M059J (cell line): Measurements from ENCODE around the gene TRPM6. TPM values are rescaled to one million over a fixed set of nuclear protein-coding genes. Genes with fewer than 3 reads are reported as not detected.

Experiments used
- DNase-seq: peaks from one replicate; pipeline ENCODE4 v3.0.0-alpha.2; 2012; ENCODE audit warnings: low read depth
- total RNA-seq: library from RNA; depleted of rRNA; stranded (reverse); fragments of >200 nt; shearing (Covaris generic); gene quantifications from 2 replicates; pipeline ENCODE4 v1.2.3, GENCODE V29; 2014

The TRPM6 gene
- total RNA-seq, 1 experiment from 2014 or later: 0.49 TPM

DNA sequence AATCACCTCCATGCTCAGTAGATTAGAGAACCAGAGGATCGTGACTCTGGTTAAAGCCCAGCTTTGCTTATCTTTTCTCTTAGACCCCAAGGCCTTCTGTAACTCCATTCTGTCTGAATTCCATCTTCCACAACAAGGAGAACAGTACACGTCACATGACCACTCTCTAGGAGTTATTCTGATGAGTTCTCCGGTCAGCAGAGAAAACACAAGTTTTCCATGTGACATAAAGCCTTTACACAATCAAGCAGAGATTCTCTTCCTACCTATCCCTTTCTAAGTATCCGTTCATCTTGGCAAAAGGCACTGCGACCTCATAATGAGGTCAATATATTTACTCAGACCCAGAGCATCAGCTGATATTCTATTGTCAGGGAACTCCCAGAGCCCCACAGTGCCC, 112.3 kb downstream of the TRPM6 start:
- DNase-seq: no peak

DNA sequence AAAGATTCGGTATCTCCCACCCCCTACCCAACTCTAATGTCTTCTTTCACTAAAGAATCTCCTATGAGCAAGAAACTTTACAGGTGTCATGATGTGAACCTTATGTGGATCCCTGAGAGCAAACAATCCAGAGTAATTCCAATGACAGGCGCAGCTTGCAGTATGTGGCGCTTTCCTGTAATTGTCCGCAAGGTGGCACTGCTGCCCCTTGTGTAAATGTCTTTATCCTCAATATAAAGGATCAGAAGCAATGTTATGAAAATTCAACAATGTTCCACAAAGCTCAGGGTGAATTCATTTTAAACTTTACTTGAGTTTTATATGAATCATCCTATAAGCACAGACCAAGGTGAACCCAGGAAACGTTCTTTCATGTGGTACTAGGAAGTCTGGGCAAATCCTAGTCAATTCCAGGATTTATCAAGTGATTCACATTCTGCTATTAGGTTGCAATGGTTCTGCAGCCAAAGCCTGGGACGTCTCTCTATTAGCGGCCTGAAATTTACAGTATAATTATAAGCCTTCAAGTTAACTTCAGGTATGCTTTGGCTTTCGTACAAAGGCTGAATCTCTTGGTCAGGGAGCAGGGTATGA, 113.7 kb downstream of the TRPM6 start:
- peak; percentile 73 for DNase-seq

DNA sequence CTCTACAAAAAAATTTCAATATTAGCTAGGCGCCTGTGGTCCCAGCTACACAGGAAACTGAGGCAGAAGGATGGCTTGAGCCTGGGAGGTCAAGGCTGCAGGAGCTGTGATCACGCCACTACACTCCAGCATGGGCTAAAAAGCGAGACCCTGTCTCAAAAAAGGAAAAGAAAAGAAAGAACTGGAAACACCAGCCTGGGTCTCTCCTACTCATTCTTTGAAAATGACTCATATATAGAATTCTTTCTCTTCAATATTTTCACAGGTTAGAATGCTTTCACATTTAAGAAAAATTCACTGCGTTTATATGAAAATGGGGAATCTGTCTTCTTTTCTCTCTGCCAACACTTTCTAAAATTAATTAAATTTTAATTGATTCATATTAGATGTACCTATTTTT, 115.6 kb downstream of the TRPM6 start:
- no peak for DNase-seq

DNA sequence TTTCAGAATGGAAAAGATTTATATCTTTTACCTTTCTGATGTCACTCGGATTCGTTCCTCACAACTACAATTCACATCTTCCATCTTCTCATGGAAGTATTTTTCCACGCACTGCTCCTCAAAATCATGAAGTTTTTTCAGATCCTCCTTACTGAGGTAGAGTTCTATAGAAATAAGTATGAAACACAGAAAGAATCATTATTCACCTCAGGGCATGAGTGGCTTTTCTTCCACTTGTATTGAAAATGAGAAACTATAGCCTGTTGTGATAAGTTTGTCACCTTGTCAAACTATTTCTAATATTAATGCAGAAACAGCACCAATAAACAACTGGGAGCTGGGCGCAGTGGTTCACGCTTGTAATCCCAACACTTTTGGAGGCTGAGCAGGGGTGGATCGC, 116.0 kb downstream of the TRPM6 start:
- DNase-seq: no peak

DNA sequence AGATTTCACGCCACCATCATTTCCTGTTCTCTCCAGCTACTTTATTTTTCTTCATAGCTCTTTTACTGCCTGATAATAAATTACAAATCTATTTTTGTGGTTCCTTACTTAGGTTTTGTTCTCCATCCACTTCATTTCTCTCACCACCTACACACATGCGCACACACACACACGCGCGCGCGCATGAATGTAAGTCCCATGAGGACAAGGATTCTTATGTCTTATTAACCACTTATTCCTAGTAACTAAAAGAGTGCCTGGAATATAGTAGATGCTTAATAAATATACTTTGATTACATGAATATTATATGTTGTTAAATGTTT, 116.5 kb downstream of the TRPM6 start:
- no peak for DNase-seq

DNA sequence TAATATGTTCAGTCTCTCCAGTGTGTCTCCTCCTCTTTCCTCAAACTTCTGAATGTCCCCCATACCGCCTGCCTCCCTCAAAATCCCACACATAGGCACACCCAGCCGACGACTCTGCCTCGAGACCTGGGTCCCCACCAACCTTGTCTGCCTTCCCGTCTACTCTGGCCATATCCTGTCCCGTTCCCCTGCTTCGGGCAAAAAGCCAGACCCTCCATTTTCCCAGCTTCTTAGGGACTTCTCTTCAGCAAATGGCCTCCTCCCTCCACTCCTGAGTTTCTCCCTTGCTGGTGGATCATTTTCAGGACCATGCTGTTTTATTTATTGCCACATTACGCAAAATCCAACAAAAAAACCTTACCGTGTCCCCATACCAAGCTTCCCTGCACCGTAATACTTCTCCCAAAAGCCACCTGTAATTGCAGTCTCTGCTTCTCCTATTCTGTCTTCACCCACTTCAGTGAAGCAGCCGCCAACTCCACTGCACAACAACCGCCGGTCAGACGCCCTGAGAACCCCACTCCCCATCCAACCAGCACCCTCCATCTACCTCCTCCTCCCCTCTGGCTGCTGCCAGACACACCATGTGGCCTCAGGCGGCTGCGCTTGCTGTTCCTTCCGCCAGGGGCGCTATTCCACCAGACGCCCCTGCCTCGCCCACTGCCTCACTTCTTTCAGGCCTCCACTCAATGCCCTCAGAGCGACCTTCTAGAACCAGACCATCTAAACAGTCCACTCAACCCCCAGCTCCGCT, 117.0 kb downstream of the TRPM6 start:
- no peak for DNase-seq

DNA sequence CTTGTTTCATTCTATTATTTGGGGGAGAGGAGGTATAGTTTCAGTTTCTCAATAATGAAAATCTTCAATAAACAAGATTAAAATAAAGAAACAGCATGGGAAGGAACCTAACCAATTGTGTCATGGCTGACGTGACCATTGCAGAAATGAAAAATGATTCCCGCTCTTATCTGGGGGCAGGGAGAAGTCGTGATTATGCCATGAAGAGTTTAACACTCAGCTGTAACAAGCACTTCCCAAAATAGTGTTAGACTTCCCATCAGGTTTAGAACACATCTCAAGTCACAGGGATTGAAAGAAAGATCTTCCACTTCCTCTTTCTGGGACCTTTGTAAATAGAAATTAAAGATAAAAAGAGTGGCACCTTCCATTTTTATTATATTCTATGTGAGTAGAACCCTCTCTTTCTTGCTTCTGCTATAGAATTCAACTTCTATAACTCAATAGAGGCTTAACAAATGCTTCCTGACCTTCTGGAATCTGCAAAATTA, 122.2 kb downstream of the TRPM6 start:
- DNase-seq: no peak

DNA sequence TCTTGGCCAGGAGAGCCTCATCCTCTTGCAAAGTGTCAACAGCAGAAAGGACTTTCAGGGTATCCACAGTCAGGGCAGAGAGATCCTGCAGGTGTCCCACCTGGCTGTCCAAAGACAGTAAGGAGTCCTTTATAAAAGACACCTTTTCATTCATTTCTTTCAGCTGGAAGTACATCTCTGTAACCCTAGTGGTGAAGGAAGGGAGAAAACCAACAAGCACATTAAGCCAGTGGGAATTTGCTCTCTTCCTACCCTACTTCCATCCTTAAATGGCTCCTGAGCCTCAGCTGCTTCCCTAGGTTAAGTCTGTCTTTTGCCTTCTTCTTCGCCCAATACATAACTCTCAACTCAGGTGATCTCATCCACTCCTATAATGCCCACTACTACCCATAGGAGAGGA, 124.8 kb downstream of the TRPM6 start:
- DNase-seq: no peak

DNA sequence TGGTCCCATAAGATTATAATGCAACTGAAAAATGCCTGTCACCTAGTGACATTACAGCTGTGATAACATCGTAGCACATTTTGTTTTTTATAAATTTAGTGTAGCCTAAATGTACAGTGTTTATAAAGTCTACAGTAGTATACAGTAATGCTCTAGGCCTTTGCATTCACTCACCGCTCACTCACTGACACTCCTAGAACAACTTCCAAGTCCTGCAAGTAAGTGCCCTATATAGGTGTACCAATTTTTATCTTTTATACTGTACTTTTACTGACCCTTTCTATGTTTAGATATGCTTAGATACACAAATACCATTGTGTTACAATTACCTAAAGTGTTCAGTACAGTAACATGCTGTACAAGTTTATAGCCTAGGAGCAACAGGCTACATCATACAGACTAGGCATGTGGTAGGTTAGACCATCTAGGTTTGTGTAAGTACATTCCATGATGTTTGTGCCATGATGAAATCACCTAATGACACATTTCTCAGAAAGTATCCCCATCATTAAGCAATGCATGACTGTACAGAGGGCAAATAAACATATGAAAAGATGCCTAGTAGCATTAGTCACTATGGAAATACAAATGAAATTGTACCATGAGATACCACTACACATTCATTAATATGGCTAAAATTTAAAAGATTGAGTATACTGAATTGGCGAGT, 127.6 kb downstream of the TRPM6 start:
- DNase-seq: peak; percentile 90

DNA sequence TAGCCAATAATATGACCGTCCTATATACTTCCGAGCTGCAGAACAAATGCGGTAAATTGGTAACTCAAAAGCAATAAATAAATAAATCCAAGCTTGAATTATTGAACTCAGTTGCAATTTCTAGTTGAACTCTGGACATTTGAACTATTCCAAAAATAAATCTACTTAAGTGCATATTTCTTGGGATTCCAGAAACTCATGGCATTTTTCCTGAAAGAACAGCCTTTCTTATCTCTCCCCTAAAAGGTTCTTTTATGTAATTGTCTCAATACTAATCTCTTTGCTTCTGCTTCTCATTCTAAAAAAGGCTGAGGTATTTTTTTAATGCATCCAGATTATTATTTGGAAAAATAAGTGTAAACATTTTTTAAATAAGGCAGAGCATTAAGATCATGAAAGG, 131.7 kb downstream of the TRPM6 start:
- no peak for DNase-seq

DNA sequence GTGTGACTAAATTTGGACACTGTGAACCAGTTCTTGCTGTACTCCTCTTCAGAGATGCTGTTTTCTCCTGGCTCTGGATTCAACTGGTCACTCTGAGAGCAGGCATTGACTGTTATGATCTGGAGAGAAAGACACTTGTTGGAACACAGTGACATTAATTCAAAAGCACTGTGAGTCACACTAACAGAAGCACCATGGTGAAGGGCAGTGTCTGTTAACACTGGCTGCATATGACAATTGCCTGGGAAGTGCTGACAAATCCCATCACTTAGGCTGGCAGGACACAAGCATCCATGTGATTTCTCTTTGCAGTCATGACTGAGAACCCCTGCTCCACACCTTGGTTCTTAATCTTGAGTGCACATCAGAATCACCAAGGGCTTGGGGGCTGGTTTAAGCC, 132.4 kb downstream of the TRPM6 start:
- no peak for DNase-seq

DNA sequence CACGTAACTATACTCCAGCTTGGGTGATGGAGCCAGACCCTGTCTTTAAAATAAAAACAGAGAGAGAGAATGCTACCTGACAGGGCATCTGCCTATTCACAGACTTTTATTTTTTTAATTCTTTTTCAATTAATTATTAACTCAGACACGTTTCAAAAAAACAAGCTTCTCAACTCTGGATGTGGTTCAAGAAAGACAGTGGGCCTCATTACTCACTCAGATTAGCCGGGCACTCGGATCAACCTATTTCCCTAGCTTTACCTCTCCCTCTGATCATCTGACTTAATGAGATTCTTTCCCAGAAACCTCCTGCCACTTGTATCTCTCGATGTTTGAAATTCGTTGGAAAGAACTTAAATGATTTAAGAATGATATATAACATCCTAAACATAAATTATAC, 134.1 kb downstream of the TRPM6 start:
- no peak for DNase-seq

DNA sequence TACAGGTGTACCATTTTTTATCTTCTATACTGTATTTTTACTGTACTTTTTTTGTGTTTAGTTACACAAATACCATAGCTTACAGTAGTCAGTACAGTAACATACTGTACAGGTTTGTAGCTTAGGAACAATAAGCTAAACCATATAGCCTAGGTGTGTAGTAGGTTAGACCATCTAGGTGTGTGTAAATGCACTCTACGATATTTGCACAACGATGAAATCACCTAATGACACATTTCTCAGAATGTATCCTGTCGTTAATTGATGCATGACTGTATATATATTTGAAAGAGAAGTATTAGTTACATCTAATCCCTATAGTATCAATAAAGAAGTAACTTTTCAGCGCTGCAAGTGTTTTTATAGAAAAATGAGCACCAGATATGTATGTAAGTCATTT, 138.8 kb downstream of the TRPM6 start:
- DNase-seq: no peak

DNA sequence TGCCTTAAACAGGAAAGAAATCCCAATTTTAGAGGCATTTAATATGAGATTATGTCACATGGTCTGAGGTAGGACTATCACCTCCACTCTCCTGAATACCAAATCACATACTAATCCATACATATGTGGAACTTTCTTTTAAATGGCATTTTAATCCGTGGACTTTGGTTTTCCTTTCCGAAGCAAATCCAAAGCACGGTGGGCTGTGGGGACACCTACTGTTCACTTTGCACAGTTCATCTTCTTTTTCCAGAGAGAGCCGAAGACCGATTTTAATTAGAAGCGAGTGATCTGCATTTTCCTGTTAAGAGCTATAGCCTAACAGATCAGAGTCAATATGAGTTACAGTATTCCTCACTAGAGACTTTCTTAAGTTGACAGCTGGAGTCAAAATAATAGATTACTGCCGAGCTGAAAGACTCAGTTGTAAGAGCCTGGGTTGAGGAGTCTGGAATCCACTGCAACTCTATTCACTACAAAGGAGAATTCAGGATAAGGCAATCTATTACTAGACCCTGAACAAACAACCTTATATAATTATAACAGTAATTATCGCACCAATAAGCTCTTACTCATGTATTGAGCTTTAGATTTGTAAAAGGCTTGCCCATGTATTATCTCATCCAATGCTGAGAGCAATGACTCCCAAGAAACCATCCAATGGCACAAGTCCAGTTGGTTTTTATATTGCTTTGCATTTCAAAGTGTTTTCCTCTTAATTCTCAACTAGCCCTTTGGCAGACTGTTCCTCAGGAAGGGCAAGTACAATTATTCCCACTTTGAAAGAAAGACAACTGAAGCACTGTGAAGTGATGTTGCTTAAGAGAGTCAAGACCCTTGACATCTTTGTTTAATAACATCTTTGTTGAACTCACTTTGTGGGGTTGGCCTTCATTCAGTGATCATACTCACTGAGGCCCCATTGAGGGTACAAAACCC, 144.7 kb downstream of the TRPM6 start:
- DNase-seq: peak; percentile 24

DNA sequence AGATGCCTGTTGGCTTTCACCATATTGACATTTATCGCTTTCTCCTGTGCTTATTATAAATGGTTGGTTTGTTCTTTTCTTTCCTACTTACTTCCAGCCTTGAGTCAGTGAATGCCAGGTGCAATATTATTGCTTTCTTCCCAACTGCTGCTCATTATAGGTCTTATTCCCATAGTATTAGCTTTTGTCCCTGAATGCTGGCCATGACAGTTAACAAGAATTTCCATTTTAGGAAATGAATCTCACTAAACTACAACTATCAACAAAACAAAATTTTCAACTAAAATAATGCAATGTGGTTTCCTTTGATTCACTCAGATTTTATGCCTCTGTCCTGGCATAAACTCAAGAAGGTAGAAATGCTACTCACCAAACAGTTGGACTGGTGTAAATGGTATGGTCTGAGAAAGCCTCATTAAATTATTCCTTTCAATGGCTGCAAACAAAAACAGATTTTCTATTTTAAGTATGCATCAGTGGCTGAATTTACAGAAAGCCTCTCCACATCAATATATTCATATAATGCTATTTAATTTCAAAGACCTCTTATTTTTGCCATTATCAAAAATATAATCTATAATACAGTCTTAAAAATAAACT, 145.4 kb downstream of the TRPM6 start:
- DNase-seq: no peak

DNA sequence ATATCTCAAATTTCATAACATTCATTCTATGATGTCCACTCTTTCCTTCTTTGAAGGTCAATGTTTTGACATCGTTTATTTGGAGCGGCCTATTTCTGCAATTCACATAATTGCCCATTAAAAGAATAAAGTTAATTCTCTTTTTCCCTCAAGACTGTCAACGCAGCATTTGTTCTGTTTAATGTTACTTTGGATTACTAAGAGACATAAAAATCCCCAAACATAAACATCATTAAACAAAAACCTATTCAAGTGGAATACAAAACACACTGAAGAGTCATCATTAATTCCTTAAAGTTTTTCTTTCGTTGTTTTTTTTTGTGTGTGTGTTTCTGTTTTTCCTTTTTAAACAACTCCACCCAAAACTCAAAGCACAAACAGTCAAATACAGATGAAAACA, 151.1 kb downstream of the TRPM6 start:
- DNase-seq: peak; percentile 15

DNA sequence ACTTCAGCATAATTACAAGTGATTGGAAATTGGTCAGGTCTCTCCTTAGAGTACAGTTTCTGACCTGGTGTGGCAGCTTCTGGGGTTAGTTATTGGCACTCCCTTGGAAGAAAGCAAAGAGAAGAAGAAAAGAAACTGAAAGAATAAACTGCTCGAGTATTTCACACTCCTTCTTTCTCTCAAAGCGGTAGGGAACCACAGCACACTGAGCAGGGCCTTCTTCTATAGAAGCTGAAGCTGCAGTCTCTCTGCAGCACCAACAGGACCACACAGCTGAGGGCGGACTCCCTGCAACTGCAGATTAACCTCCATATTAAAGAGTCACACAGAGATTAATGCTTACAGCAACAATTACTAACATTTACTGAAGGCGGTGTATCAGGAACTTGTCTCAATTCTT, 152.0 kb downstream of the TRPM6 start:
- peak; percentile 6 for DNase-seq

DNA sequence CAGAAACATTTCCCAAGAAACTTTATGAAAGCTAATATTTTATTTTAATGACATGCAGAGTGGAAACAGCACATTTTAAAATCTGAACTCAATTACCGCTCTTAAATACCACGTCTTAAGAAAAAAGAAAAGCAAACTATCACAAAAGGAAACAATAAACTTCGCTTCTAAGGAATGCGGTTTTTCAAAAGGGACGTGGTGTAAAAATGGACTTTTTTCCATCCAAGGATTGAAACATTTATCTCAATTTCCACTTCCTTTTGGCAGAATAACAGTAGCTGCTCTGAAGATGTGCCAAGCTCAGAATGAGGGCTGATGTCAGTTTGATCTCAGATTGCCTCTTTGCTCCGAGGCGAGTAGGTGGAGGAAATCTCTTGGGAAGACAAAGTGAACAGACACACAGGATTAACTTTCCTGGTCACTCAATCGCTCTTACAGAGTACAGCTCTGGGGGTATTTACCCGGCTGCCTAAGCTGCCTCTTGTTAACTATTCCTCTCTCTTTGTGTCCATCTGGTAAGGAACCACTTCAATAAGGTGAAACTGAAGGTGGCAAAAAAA, 158.5 kb downstream of the TRPM6 start:
- DNase-seq: no peak

DNA sequence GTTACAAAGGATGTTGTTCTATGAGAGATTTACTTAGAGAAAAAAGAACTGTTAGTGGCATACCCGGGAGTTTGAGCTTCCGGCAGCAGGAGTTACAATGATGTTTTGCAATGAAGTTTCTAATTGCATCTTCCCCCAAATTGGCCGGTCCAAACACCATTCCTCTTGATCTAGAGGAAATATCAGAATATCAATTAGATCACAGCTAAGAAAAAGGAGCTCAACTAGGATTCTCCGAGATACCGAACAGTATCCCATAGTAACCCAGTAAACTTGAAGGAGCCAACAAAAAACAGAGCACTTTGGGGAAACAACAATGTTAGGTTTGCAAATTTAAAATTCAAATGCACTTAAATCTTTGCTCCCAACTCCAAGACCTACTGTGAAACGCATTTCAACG, 159.5 kb downstream of the TRPM6 start:
- no peak for DNase-seq

DNA sequence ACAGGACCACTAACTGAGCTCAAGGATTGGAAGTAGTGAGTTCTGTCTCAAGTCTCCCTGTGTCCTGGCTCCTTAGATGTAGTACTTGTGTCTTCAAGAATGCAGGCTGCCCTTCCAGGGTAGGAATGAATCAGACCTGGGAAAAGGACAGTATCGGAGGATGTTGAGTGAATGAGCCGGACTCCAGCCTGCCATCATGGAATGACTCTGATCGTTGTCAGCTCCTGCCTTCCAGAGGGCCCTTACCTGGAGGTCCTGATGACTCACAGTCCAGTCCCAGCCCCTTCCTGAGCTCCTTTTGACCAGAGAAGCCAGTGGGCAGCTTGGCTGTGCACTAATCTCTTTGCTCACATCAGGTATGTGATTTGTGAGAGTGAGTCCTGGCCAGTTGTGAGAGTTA, 161.1 kb downstream of the TRPM6 start:
- DNase-seq: no peak

DNA sequence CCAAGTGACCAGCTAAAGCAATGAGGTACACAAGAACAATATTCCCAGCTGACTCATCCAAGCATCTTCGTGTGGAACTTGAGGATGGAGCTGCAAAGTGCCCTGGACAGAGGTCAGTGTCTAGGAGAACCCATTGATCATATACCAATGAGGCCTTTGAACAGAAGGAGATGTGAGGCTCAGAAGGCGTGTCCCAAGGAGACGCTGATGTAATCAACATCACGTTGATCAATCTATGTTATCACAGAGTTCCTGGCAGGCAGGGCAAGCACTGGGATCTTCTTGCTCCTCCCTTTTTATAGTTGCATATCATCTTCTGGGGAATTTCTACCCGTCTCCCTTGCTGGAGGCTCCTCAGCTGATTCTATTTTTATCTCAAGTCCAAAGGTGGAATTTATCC, 163.4 kb downstream of the TRPM6 start:
- DNase-seq: no peak
